ENCODE data around the gene SPSB4.

- TF ChIP-seq CTCF (IDR thresholded peaks at IDR 0.05; ENCODE audit: insufficient read depth, low read length, poor library complexity, severe bottlenecking) (no peak), EZH2phosphoT487 (conservative IDR thresholded peaks at IDR 0.05; ENCODE audit: low read length) (no peak)
Observed at GRCh38 chr3:141078200-141078599, 27.1 kb downstream of the SPSB4 start.
